NCI-H2227 (cell line): ENCODE measurements around the gene RTP5.

ENCODE experiments used
- DNase-seq: peaks from one replicate; lab custom pipeline; 2025; ENCODE audit not compliant: unreplicated experiment; lab: John Stamatoyannopoulos, UW

Gene RTP5

DNA sequence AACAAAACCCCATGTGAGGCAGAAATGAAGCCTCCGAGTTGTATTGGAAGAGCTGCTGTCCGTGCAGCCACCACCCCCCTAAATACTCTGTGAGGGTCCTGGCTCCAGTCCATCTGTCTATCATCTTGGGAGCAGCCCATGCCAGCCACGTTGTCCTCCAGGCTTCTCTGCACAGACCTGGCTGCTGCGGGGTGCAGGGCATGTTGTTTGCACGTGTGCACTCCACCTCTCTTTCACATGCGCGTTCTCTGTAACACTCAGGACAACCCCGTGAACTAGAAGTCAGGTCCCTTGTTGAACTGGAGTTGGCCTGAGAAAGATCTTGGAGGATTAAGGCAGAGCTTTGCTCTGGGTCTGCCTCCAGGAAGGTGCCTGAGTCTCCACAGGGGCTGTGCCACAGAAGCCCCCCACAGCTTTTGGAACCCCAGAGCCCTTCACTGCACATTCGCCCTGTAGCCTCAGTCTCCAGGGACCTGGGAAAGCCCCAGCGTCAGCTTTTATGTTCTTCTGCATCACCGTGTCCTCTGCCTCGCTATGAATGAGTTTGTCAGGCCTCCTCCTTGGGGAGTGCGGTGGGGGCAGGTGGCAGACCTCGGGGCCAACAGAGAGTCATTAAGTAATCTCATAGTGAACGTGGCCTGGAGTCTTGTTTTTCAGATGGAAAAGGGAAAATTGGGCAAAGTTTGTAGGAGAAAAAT is 16.6 kb downstream of the RTP5 start:
- DNase-seq, result no peak

DNA sequence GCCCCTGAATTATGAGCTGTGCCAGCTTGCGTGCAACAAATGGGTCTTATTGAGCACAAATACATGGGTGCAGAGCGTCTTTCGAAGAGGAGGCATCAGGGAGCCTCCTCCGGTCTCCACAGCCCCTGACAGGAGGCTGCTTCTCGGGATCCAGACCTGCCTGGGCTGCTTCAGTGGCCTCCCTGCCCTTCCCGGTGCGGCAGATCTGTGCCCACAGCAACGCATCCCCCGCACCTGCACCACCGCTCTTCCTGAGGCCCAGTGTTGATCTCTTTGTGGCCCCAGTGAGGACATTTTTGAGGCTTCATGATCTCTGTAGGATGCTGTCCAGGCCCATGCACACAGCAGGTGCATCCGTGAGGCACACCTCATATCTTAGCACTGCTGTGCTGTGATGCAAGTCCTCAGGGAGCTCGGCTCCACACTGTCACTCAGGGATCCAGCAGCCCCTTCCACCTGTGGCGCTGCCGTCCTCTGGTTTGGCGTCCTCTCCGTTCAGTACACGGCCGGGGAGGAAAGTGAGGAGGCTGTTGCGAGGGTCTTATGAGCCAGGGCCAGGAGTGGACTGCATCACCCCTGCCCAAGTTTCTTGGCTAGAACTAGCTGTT is 17.4 kb downstream of the RTP5 start:
- DNase-seq, result no peak

DNA sequence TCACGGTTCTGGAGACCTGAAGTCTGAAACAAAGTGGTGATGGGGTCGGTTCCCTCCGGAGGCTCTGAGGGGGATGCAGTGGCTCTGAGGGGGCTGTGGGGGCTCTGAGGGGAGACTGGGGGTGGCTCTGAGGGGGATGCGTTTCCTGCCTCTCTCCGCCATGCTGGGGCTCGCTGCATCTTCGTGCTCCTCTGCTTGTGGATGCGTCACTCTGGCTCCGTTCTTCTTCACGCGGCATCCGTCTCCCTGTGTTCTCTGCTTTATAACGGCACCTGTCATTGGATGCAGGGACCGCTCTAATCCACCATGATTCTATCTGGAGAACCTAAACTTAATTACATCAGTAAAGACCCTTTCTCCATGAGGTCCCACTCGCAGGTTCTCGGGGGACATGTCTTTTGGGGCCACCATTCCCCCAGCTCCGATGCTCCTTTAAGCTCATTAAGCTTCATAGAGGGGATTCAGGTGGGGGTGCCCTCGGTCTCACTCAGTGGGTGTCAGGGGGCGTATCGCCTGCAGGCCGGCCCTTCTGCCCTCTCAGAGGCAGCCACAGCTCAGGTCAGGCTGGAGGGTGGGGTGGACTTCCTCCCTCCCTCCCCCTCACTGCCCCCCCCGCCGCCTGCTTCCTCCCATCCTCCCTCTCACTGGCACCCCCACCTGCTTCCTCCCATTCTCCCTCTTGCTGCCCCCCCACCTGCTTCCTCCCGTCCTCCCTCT is 18.4 kb downstream of the RTP5 start:
- DNase-seq, result no peak

DNA sequence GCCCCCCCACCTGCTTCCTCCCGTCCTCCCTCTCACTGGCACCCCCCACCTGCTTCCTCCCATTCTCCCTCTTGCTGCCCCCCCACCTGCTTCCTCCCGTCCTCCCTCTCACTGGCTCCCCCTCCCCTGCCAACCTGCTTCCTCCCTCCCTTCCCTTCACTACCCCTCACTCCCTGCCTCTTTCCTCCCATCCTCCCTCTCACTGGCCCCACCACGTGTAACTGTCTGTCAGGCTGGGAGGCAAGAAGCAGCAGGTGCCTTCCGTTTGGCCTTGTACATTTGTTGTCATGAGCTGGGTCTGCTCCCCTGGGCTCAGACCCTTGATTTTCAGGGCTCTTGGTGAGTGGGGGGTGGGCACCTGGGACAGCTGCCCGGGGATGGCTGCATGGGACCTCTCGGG is 19.1 kb downstream of the RTP5 start:
- DNase-seq, result no peak

DNA sequence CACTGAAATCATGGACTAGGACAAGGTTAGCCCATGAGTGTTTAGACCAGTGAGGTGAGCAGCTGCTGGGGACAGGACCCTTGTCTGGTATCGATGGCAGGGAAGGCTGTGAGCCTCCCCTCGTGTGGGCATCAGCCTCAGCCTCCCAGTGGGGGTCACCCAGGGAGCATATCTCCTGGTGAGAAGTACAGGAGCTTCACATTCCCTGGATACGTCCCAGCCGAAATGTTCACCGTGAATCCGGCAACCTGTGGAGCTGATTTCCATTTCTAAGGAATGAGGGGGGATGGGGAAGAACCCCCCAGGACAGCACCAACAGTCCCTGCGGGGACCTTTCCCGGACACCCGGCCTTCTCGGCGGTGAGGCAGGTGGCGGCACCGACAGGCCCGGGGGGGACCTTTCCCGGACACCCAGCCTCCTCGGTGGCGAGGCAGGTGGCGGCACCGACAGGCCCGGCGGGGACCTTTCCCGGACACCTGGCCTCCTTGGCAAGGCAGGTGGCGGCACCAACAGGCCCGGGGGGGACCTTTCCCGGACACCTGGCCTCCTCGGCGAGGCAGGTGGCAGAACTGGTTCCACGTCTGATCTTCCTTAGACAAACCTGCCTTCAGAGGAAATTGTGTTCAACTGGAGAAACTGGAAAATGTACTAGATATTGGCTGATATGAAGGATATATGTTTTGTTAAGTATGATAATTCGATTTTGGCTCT is 21.2 kb downstream of the RTP5 start:
- no peak for DNase-seq

DNA sequence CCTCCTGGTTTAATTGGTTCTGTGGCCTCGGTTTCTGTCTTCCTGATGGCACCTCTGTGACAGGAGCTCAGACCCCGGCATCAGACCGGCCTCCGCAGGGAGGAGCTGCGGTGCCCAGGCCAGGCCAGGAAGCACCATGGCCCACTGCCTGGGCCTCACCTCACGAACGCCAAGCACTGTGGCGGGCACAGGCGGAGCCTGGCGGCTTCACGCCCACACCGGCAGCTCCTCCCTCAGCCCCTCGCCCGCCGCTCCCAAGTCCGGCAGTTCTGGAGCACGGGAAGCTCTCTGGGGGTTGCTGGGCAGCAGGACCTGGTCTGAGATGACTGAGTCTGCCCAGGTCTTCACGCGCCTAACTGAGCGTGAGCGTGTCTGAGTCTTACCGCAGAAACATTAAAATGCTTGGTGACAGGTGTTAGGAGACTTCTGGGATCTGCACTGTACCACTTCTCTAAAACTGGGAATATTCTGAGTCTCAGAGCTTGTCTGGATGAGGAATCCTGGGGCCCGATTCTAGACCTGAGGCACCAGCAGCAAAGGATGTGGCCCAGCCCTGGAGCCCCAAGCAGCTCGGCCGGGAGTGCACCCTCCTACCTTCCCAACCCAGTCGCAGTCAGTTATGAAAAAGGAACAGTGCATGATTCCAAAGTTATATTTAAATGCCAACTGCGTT is 21.9 kb downstream of the RTP5 start:
- no peak for DNase-seq

DNA sequence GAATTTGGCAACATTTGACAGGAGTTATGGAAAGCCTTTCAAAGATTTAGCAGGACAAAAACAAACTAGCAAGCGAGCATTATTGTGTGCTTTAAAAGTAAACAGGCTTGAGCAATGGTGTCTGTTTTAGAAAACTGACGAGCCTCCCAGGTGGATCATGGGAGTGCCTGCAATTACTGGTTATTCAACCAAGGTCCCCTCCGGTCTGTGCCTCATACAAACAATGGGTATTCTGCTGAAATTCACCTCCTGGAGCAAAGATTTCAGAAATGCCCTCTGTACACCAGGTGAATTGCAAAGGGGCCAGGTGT is 22.4 kb downstream of the RTP5 start:
- DNase-seq, result no peak

DNA sequence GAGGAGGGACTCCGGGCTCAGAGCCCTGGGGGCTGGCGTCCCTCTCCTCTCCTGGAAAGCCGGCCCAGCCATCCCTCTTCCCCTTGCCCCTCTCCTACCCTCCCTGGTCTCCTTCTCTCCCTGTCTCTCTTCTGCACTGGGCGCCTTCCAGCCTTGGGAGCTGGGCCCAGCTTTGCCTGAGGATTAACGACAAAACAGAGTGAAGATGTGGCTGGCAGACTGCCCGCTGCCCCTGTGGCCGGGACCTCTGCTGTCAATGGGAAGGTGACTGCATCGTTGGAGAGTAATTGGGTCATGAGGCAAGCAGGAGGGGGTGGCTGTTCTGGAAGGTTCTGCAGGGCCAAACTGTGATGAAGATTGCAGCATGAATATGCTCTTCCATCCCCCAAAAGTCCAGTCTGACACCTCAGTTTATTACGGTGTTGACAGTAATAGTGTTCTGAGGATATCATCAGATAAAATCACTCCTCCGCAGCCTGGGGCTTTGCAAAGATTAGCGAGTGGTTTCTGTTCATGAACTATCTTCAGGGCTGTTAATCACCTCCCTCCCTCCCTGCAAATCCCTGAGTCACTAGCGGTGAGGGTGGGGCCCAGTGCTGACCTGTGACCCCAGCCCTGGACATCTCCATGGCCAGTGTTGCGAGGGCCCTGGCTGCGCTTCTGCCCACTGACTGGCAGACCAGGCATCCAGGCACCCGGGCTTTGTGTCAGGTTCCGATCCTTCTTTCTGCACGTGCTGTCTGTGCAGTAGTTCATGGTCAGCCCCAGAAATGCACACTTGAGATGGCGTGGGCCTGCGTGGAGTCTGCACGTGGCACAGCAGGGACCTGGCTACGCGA is 23.0 kb downstream of the RTP5 start:
- no peak for DNase-seq

DNA sequence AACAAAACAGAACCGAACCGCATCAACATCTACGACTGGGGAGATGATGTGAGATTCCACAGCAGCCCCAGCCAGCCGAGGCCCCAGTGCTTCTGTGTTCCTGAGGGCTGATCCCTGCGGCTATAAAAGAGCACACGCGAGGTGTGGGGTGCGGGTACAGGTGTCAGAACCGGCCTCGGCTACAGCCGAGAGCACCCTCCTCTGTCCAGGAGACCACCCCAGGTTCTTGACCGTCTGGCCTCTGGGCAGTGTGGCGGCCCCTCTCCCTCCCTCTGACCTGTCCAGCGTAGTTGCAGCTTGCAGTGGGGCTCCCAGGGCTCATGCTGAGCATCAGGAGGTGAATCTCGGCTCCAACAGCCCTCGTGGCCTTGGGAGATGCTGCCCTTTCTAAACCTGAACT is 23.7 kb downstream of the RTP5 start:
- DNase-seq, result no peak

DNA sequence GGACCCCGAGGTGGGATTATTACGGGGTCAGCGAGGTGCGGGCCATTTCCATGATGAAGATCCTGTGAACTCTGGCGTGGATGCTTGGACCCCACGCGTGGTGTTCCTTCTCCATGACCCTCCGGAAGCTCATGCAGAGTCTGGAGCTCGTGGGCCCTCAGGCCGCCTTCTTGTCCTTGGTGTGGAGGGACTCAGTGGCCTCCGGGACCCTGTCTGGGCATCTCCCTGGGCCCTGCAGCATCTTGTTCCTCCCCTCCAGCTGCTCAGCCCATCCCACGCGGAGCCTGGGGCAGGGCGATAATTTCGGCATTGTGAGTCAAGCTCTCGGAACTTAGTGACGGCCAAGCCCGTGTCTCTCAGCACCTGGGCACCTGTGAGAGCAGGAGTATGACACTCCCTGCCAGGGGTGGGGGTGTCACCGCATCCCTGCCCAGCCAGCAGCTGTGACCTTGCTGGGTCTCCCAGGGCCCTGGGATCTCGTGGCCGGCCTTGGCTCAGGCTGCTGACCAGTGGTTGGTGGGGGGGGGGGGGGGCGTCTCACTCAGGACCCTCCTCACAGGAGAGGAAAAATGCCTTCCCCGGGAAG is 24.6 kb downstream of the RTP5 start:
- no peak for DNase-seq

DNA sequence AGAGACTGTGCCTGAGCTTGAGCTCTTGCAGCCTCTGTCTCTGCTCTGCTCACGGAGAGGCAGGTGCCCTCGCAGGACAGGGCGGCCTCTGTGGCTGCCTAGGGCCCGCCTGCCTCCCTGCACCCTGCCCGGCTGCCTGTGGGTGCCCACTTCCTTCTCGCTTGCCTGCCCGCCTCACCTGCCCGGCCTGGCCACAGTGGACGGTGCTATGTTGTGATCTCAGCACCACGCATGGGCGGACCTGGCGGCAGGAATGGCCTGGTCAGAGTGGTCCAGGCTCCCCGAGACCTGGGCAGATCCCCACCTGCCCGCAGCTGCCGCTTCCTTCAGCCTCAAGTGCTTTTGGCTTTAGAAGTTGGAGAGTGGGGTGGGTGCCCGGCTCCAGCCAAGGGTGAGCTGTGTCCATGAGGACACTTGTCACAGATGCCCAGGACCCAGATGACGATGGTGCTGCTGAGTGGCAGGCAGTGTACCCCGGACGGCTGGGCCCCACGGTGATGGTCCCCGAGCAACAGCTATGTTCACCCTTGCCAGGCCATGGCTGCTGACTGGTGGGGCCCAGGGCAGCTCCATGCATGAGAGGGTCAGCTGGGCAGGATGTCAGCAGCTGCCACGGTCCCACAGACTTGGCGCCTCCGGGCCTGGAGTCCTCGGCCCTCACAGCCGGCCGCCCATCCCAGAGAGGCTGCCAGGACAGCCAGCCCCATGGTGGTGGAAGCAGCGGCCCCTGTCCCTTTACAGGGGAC is 25.3 kb downstream of the RTP5 start:
- DNase-seq, result no peak

DNA sequence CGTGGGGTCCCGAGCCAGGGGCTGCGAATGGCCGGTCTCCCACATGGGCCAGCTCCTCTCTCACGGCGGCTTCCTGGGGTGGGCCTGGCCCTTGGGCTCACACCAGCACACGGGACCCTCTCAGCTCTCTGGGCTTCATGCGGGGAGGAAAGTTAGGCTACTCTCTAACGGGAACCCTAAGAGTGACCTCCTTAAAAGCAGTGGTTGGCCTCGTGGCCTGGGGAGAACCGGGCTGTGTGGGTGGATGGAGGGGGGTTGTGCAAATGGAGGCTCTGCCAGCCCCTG is 25.8 kb downstream of the RTP5 start:
- no peak for DNase-seq

DNA sequence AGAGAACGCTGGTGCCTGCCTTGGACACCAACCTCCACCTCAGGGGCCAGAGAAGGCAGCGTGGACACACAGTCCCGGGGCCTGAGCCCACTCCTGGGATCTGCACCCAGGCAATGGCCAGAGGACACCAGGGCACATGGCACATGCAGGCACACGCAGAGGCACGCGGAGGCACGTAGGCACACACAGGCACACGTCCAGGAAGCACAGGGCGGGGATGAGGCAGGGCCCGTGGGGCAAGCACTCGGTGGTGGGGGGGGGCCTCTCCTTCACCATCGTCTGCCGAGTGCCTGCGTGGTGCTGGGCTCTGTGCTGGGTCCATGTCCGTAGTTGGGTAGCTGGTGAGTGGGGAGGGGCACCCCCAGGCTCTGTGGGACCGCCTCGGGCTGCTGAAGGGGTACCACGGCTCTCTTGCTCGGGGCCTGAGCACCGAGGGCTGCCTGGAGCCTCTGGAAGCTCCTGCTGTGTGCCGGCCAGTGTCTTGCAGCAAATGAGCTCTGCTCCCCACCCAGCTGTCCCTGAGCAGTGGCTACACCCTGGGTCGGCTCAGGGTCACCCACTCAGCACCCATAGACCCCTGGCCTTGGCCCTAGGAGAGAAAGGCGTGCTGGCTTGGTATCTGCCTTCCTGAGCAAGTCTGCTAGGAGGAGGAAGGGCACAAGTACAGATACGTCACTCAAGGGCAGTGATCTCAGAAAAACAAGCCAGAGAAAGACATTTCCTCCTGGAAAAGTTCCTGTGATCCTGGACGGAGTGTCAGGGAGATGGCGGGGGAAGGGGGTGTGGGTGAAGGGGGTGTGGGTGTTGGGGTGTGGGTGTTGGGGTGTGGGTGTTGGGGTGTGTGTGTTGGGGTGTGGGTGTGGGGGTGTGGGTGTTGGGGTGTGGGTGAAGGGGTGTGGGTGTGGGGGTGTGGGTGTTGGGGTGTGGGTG is 26.4 kb downstream of the RTP5 start:
- DNase-seq, result no peak

DNA sequence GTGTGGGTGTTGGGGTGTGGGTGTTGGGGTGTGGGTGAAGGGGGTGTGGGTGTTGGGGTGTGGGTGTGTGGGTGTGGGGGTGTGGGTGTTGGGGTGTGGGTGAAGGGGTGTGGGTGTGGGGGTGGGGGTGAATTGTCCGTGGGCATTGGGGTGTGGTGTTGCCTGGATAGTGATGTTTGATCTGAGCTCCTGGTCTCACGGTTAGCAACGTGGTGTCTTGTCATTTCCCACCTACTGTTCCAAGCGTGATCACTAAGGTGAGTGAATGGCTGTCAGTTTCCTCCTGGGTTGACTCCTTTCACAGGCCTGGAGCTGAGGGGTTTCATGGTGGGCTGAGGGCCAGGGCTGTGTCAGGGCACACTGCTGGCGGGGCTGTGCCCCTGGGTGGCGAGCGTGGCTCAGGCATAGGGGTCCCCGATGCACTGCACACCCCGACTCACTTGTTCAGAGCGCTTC is 27.2 kb downstream of the RTP5 start:
- DNase-seq, result no peak

DNA sequence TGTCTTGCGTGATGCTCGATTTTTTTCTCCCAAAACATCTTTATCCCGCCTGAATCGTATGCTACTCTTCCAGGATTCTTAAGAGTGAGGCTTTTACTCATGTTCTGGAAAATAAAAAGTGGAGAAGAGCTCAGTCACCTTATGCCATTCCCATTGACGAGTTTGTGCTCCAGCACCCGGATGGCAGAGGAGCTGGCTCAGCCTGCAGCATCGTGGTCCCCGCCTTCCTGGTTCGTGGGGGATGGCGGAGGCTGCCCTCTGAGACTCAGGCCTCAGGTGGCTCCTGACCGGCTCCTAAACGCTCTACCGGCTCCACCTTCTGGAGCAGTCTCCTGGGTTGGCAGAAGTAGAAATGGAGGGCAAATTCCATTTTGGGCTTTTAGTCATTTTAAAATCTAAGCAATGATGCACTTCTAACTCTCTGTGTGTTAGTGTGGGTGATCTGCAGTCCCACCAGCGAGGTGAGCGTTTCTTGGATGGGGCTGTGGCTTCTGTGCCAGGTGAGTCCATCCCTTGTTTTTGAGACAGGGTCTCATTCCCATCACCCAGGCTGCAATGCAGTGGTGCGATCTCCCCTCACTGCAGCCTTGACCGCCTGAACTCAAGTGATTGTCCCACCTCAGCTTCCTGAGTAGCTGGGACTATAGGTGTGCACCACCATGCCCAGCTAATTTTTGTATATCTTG is 27.8 kb downstream of the RTP5 start:
- DNase-seq, result no peak

DNA sequence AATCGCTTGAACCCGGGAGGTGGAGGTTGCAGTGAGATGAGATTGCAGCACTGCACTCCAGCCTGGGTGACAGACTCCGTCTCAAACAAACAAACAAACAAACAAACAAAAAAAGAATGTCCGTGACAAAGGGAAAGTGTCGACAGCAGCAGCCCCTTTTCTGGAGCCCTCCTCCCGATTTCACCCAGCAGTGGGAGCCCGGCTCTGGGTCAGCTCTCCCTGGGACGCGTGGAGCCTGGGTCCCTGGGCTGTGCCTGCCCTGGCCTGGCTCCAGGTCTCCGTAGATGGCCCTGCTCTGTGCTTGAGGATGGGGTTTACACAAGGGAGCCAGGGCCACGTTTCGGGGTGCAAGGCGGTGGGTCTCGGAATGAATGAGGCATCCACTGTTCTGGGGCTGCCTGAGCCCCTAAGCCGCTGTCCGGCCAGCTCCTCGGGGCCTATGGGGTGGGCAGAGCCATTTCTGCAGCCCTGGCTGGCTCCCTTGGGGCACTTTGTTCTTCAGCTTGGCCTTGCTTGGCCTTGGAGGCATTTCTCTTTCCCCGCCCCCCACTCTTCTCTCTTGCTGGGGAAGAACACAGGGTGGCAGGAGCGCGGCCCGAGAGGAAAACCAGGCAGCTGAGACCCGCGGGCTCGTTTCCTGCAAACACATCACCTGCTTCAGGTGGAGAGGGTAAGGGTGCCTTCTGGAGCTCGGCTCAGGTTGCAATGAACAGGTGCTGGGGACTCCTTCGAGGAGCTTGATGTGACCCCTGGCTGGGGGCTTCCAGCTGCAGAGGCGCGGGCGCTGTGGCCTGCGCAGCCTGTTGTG is 29.1 kb downstream of the RTP5 start:
- no peak for DNase-seq
